ENCODE data around the gene C1QTNF8.

Gene C1QTNF8

GRCh38 chr16:1043881-1044451 is 52.1 kb downstream of the C1QTNF8 start:
- Histone ChIP-seq H2AFZ (ENCODE audit: low read depth, low read length) (no peak overlapping the region), H3K79me2 (ENCODE audit: insufficient read depth, low read length) (no peaks in the 10 kb centered on the region), H3K27ac (ENCODE audit: low read length) (no peak overlapping the region), H3K27me3 (ENCODE audit: insufficient read depth, low read length, poor library complexity) (no peaks in the 10 kb centered on the region), H3K9ac (ENCODE audit: low read depth, low read length) (no peak overlapping the region), H3K9me3 (ENCODE audit: insufficient read depth, low read length, severe bottlenecking) (peaks cover 2% of the 10 kb centered on the region), H4K20me1 (ENCODE audit: insufficient read depth, low read length) (no peaks in the 10 kb centered on the region), H3K4me2 (ENCODE audit: insufficient read depth, low read length) (no peak overlapping the region), H3K36me3 (ENCODE audit: insufficient read depth, low read length) (no peaks in the 10 kb centered on the region), H3K4me3 (ENCODE audit: low read depth in 1 of 2, low read length in 2 of 2) (no peak overlapping the region), H3K4me1 (ENCODE audit: insufficient read depth, low read length) (no peaks in the 10 kb centered on the region)
- ATAC-seq (ENCODE audit: insufficient read depth, low read depth) (no peak), DNase-seq (no peak)
- TF ChIP-seq, protein P1, sequence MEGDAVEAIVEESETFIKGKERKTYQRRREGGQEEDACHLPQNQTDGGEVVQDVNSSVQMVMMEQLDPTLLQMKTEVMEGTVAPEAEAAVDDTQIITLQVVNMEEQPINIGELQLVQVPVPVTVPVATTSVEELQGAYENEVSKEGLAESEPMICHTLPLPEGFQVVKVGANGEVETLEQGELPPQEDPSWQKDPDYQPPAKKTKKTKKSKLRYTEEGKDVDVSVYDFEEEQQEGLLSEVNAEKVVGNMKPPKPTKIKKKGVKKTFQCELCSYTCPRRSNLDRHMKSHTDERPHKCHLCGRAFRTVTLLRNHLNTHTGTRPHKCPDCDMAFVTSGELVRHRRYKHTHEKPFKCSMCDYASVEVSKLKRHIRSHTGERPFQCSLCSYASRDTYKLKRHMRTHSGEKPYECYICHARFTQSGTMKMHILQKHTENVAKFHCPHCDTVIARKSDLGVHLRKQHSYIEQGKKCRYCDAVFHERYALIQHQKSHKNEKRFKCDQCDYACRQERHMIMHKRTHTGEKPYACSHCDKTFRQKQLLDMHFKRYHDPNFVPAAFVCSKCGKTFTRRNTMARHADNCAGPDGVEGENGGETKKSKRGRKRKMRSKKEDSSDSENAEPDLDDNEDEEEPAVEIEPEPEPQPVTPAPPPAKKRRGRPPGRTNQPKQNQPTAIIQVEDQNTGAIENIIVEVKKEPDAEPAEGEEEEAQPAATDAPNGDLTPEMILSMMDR (IDR thresholded peaks at IDR 0.05; ENCODE audit: borderline replicate concordance, extremely low read depth, low read length, poor library complexity, severe bottlenecking) = no peak
- no peak for TF ChIP-seq EZH2 (IDR thresholded peaks at IDR 0.05; ENCODE audit: borderline replicate concordance, low read depth, low read length, severe bottlenecking)

DNA sequence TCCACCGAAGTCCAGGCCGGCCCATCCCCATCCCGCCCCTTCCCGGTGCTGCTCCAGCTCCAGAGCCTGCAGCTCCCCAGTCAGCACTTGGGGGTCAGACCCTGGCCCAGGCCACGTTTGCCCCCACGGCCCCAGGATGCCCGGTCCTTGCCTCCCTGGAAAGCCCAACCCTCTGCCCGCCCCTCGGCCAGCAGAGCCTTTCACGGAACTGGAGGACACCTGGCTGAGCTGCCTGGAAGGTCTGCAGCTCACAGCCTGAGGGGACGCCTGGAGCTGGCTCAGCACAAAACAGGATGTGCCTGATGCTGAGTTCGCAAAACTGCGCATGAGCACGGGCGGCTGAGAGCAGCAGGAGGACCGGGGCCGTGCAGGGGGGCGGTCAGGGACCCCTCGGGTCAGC is 53.2 kb downstream of the C1QTNF8 start:
- H3K4me1 ChIP-seq (ENCODE audit: insufficient read depth, low read length) = no peaks in the 10 kb centered on the region
- no peak for DNase-seq
- no peaks in the 10 kb centered on the region for H3K79me2 ChIP-seq (ENCODE audit: insufficient read depth, low read length)
- H3K9me3 ChIP-seq (ENCODE audit: insufficient read depth, low read length, severe bottlenecking) = peaks cover 2% of the 10 kb centered on the region
- no peaks in the 10 kb centered on the region for H3K36me3 ChIP-seq (ENCODE audit: insufficient read depth, low read length)
- no peak overlapping the region for H2AFZ ChIP-seq (ENCODE audit: low read depth, low read length)
- H3K9ac ChIP-seq (ENCODE audit: low read depth, low read length) = no peak overlapping the region
- H3K4me3 ChIP-seq (ENCODE audit: low read depth in 1 of 2, low read length in 2 of 2) = no peak overlapping the region
- no peaks in the 10 kb centered on the region for H3K27me3 ChIP-seq (ENCODE audit: insufficient read depth, low read length, poor library complexity)
- H3K27ac ChIP-seq (ENCODE audit: low read length) = no peak overlapping the region
- no peak for TF ChIP-seq EZH2 (IDR thresholded peaks at IDR 0.05; ENCODE audit: borderline replicate concordance, low read depth, low read length, severe bottlenecking)
- TF ChIP-seq, protein P1 (IDR thresholded peaks at IDR 0.05; ENCODE audit: borderline replicate concordance, extremely low read depth, low read length, poor library complexity, severe bottlenecking) = no peak
- no peak overlapping the region for H3K4me2 ChIP-seq (ENCODE audit: insufficient read depth, low read length)
- no peak for ATAC-seq (ENCODE audit: insufficient read depth, low read depth)
- H4K20me1 ChIP-seq (ENCODE audit: insufficient read depth, low read length) = no peaks in the 10 kb centered on the region

GRCh38 chr16:1042049-1042744 is 53.8 kb downstream of the C1QTNF8 start:
- no peaks in the 10 kb centered on the region for H3K27me3 ChIP-seq (ENCODE audit: insufficient read depth, low read length, poor library complexity)

More at GRCh38 chr16:1042049-1042744, 53.8 kb downstream of the C1QTNF8 start:
- no peak for DNase-seq
- TF ChIP-seq, protein P1 (IDR thresholded peaks at IDR 0.05; ENCODE audit: borderline replicate concordance, extremely low read depth, low read length, poor library complexity, severe bottlenecking) = no peak
- TF ChIP-seq EZH2 (IDR thresholded peaks at IDR 0.05; ENCODE audit: borderline replicate concordance, low read depth, low read length, severe bottlenecking) = no peak
- H3K27ac ChIP-seq (ENCODE audit: low read length) = no peak overlapping the region
- no peaks in the 10 kb centered on the region for H4K20me1 ChIP-seq (ENCODE audit: insufficient read depth, low read length)
- H2AFZ ChIP-seq (ENCODE audit: low read depth, low read length) = no peak overlapping the region
- no peaks in the 10 kb centered on the region for H3K36me3 ChIP-seq (ENCODE audit: insufficient read depth, low read length)
- H3K9ac ChIP-seq (ENCODE audit: low read depth, low read length) = no peak overlapping the region
- no peak overlapping the region for H3K4me2 ChIP-seq (ENCODE audit: insufficient read depth, low read length)
- H3K79me2 ChIP-seq (ENCODE audit: insufficient read depth, low read length) = no peaks in the 10 kb centered on the region
- peaks cover 2% of the 10 kb centered on the region for H3K9me3 ChIP-seq (ENCODE audit: insufficient read depth, low read length, severe bottlenecking)
- no peak for ATAC-seq (ENCODE audit: insufficient read depth, low read depth)
- no peak overlapping the region for H3K4me3 ChIP-seq (ENCODE audit: low read depth in 1 of 2, low read length in 2 of 2)
- H3K4me1 ChIP-seq (ENCODE audit: insufficient read depth, low read length) = no peaks in the 10 kb centered on the region

Measured in DND-41 (cell line).